ENCODE data around the gene UBXN11. TPM values are rescaled to one million over a fixed set of nuclear protein-coding genes. Genes with fewer than 3 reads are reported as not detected.

Gene UBXN11
- total RNA-seq (2014; rRNA removed; shearing (Covaris generic); ENCODE audit: low replicate concordance): 4.2 and 12.1 TPM in 2 replicates

- in situ Hi-C loops (cut with HindIII; ENCODE audit: low pct_unique_long_range_greater_than_20kb, low sequenced_read_pairs): no loop called here
- peak; percentile 89 for DNase-seq (ENCODE audit: low read depth)
These were observed at the start of gene UBXN11 for GRCh38 chr1:26306290-26307229. UBXN11 (minus strand) TSS chr1:26306636; CDS start chr1:26302883, 3,753 bp downstream.

GRCh38 chr1:26356106-26356505 is 49.7 kb upstream of the UBXN11 start:
- no peak for DNase-seq (ENCODE audit: low read depth)
- in situ Hi-C loops (cut with HindIII; ENCODE audit: low pct_unique_long_range_greater_than_20kb, low sequenced_read_pairs): no loop called here

DNA sequence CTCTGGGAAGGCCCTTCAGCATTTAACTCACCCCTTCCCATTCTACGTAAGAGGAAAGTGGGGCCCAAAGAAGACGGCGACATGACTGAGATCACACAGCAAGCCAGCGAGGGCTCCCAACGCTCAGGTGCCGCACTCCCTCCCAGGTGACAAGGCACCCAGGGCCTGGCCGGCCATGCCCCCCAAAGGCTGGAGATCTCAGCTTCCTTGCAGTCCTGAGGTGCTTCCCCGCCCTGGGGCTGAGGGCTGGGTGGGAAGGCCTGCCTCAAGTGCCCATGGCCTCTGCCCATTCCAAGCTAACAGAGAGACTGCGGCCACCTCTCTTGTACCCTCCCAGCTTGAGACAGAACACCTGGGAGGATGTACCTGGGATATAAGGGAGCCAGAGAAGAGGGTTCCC is 48.5 kb upstream of the UBXN11 start:
- no peak for DNase-seq (ENCODE audit: low read depth)
- in situ Hi-C loops (cut with HindIII; ENCODE audit: low pct_unique_long_range_greater_than_20kb, low sequenced_read_pairs): no loop called here

DNA sequence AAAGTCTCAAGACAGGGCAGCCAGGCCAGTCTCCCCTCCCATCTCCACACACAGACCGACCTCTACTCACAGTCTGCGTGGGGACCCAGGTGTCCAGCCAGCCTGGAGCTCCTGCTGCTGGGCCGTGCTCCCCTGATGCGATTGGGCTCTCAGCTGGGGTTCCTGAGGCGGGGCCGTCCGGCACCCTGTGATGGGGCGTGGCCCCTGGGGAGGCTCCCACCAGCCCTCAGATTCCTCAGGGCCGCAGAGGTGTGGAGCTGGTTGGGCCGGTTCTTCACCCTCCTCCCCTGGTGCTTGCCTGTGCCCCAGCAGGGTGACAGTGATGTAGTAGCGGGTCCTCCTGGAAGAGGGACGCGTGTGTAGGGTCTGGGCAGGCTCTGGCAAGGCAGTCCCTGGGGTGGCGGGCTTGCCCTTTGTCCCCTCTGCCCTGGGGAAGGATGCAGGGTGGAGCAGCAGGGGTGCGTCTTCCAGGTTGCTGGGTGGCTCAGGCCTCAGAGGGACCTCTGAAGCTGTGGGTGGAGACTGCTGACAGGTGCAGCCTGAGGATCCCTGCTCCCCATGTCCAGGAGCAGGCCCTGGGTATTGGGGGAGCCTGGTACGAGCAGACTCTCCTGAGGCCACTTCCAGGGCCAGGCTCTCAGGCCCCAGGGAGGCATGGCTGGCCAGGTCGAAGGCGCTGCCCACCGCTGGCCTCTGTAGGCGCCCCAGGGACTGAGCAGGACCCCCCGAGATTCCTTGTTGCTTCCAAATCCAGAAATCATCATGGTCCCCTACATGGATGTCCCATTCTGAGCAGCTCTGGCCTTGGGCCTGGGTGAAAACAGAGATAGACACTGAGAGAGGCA is 47.8 kb upstream of the UBXN11 start, which contains the start of gene CRYBG2:
Gene CRYBG2, minus strand, starts transcription at position 155 of the 845 bp plus-strand sequence. CDS start 7,473 bp downstream, outside the sequence.
- DNase-seq (ENCODE audit: low read depth): no peak
- in situ Hi-C loops (cut with HindIII; ENCODE audit: low pct_unique_long_range_greater_than_20kb, low sequenced_read_pairs): no loop called here

DNA sequence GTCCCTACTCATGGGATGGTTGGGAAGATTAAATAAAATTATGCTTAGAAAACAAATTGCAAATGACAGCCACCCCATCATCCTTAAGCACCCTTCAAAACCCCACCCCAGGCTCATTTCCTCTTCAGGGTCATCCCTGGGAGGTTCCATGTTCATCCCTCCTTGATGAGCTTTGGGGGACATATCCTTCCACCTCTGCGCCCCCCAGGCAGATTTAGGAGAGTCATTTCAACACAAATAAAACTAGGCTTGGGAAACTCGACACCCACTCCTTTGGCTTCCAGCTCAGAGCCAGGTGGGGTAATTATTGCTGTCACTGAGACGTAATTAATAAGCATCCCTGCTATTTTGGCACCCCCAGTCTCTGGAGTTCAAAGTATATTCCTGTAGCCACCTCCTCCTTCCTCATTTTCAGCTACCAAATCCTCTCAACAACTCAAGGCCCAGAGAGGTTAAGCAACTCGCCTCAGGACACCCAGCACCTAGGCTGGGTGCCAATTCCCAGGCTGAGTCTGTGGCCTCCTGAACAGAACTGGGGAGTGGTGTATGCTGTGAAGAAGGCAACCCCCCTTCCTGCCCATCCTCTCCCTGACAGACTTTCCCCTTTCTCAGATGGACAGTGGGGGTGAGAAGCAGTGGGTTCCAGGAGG is 46.9 kb upstream of the UBXN11 start:
- in situ Hi-C loops (cut with HindIII; ENCODE audit: low pct_unique_long_range_greater_than_20kb, low sequenced_read_pairs): no loop called here
- no peak for DNase-seq (ENCODE audit: low read depth)

GRCh38 chr1:26352338-26352679 is 45.9 kb upstream of the UBXN11 start:
- DNase-seq (ENCODE audit: low read depth): no peak
- in situ Hi-C loops (cut with HindIII; ENCODE audit: low pct_unique_long_range_greater_than_20kb, low sequenced_read_pairs): no loop called here

DNA sequence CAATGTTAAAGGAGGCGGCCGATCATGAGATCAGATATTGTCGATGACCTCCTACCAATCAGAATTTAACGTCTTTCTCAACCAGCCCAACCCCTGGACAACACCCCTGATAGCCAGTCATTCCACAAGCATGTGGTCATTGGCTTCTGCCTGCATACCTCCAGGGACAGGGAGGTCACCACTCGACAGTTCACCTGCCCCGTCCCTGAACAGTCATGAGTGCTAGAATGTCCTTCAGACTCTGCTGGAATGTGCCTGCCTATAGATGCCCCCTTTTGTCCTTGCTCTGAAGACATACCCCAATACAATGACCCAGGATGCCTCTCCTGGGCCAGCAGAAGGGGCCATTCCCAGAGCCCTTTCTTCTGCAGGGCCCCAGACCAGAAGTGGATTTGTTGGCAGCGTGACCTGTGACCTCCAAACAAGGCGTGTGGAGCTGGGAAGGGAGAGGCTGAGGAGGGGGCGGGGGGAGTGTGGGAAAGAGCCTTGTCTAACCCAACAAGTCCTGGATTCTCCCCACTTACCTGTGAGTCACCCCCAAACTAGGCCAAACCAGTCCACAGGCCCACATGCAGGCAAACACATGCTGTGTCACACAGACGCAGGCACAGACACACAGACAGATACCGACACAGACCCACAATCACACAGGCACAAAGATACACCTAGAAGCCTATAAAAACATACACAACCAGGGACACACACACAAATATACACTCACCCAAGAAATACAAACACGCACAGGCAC is 45.3 kb upstream of the UBXN11 start:
- in situ Hi-C loops (cut with HindIII; ENCODE audit: low pct_unique_long_range_greater_than_20kb, low sequenced_read_pairs): no loop called here
- peak; percentile 74 for DNase-seq (ENCODE audit: low read depth)

DNA sequence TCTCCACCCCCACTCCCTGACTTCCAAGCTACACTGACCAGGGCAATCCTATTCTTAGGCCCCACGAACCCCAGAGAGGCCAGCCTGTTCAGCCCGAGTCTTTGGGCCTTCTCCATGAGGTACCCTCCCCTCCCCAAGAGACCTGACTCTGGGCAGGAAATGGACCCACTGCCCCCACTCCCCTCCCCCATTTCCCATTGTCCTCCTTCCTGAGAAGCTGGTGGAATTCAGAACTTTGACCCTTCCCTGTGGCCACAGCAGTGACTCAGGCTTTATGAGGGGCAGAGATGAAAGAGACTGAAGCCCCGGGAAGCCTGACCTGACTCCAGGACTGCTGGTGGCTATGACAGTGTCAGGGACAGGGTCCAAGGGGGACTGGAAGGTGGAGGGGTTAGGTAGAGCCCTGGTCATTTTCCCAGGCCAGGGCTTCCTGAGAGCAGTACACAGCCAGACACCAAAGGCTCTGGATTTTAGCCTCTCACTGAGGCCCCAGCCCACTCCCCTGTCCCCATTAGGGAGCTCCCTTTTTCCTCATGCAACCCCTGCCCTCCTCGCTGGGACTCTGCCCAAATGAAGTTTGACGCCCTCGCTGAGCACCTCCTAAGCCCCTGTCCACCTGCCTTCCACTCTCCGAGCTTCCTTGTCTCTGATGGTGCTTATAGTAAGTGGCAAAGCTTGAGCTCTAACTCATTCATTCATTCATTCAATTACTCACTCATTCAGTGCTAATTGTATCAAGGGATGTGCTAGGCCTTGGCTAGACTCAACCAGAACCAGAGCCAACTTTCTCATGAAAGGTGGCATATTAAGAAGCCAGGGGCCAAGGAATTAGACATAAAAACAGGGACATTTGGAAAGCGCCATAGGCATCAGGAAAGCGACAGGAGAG is 44.5 kb upstream of the UBXN11 start:
- peak; percentile 44 for DNase-seq (ENCODE audit: low read depth)
- in situ Hi-C loops (cut with HindIII; ENCODE audit: low pct_unique_long_range_greater_than_20kb, low sequenced_read_pairs): no loop called here

- in situ Hi-C loops (cut with HindIII; ENCODE audit: low pct_unique_long_range_greater_than_20kb, low sequenced_read_pairs): no loop called here
These were observed 43.9 kb upstream of the UBXN11 start for GRCh38 chr1:26350343-26350700.

GRCh38 chr1:26349877-26350244 is 43.4 kb upstream of the UBXN11 start:
- no peak for DNase-seq (ENCODE audit: low read depth)
- in situ Hi-C loops (cut with HindIII; ENCODE audit: low pct_unique_long_range_greater_than_20kb, low sequenced_read_pairs): no loop called here

More at GRCh38 chr1:26350343-26350700, 43.9 kb upstream of the UBXN11 start:
- DNase-seq (ENCODE audit: low read depth): no peak

DNA sequence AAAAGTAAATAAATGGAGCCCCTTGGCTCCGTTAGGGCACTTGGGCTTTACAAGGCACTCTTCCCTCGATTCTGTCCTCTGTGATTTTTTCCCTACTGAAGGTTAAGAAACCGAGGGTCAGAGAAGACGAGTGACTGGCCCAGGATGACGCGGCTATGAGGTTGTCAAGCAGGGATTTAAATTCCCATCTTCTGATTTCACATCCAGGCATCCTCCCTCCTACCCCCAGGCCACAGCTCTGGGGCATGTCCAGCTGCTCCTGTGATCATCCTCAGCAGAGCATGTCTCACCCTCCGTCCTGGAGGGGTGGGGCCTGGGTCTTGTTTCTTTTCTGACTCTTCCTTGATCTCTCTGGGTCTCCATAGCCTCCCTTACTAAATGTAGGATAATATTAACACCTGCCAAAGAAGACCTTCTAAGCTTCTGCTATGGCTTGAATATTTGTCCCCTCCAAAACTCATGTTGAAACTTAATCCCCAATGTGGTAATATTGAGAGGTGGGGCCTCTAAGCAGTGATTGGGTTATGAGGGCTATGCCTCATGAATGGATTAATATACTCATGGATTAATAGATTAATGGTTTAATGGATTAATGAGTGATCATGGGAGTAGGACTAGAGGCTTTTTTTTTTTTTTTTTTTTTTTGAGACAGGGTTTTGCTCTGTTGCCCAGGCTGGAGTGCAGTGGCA is 42.9 kb upstream of the UBXN11 start:
- peak; percentile 70 for DNase-seq (ENCODE audit: low read depth)
- in situ Hi-C loops (cut with HindIII; ENCODE audit: low pct_unique_long_range_greater_than_20kb, low sequenced_read_pairs): no loop called here

DNA sequence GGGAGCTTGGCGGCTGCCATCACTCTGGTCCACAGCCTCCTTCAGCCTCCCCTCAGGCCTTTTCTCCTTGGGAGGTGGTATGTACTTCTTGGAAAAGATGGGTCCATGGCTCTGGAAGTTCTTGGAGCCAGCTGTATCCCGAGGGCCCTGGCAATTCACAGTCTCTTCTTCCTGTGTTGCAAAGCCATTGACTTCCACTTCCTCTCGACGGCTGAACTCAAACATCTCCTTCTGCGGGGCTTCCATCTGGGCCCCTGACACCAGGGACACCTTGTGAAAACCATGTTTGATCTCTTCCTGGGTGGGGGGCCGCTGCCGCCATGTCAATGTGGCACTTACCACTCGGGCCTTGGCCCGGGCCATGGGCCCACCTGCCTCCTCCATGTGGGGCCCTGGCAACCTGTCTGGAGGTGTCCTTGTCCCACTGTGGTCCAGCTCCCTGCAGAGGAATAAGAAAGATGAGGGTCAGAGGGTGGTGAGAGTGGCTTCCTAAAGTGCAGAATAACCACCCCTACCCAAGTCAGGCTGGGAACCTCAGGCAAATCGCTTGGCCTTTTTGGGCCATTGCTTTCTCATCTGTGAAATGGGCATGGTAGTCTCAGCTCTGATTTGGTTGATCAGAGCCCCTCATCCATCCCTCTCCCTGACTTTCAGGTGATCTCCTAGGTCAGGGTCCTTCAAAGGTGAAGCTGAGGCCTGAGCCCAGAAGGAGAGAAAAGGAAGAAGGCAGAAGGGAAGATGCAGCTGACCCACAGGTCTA is 40.0 kb upstream of the UBXN11 start:
- in situ Hi-C loops (cut with HindIII; ENCODE audit: low pct_unique_long_range_greater_than_20kb, low sequenced_read_pairs): no loop called here
- DNase-seq (ENCODE audit: low read depth): no peak

GRCh38 chr1:26345718-26346117 is 39.3 kb upstream of the UBXN11 start:
- in situ Hi-C loops (cut with HindIII; ENCODE audit: low pct_unique_long_range_greater_than_20kb, low sequenced_read_pairs): no loop called here
- no peak for DNase-seq (ENCODE audit: low read depth)

DNA sequence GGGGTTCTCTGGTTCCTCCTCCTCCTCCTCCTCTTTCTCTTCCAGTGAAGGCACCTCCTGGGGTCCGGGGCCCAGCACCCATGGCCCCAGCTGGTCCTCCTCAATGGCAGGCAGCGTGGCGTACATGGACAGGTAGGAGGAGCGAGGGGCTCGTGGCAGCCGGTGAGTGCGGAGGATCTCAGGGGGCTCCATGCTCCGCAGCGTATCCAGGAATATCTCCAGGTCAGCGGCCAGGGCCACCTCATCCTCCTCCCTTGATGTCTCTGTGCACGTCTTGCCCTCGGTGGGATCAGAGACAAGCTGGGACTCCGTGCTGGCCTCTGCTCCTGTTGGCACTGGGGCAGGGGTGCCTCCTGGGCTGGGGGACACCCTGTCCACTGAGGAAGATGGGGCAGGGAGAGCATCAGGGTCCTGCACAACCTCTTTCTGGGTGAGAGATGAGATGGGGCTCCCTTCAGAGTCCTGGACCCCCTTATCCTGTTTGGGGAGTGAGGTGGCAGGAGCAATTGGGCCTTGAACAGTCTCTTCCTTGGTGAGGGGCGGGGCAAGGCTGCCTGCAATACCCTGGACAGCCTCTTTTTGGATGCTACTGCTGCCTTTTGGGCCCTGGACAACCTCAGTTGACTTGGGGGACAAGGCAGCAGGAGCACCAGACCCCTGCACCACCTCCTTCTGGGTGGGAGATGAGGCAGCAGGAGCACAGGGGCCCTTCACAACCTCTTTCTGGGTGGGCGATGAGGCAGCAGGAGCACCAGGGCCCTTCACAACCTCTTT is 37.9 kb upstream of the UBXN11 start:
- DNase-seq (ENCODE audit: low read depth): no peak
- in situ Hi-C loops (cut with HindIII; ENCODE audit: low pct_unique_long_range_greater_than_20kb, low sequenced_read_pairs): no loop called here

DNA sequence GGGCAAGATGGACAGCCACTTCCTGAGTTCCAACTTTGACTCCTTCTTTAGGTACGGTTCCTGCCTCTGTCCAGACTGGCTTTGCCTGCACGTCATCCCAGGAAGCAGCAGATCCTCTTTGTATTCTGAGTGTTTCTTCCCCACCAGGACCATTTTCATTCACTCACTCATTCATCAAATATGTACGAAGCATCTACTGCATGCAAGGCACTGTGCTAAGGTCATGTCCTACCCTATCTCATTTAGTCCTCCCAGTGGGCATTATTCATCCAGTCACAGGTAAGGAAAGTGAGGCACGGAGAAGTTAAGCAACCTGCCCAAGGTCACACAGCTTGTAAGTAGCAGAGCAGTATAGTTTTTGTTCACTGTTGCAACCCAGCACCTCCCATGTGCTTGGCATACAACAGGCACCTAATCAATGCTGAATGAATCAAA is 33.6 kb upstream of the UBXN11 start:
- no peak for DNase-seq (ENCODE audit: low read depth)

More for the DNA sequence above, 33.6 kb upstream of the UBXN11 start:
- in situ Hi-C loops (cut with HindIII; ENCODE audit: low pct_unique_long_range_greater_than_20kb, low sequenced_read_pairs): no loop called here

Data from Caki2 (cell line).